Kidney epithelial cell (primary cell): ENCODE data around the gene PIK3R1. TPM values are rescaled to one million over a fixed set of nuclear protein-coding genes. Genes with fewer than 3 reads are reported as not detected.

ENCODE experiments used
- DNase-seq: peaks from one replicate; pipeline ENCODE4 v3.0.0-alpha.2; 2010; ENCODE audit warnings: low read depth
- H3K27me3 ChIP-seq: 2 replicates; pipeline ENCODE4 v1.6.0; 2011; ENCODE audit warnings: low read length; ENCODE audit not compliant: control insufficient read depth, insufficient read depth
- H3K36me3 ChIP-seq: 2 replicates; pipeline ENCODE4 v1.5.1; 2011; ENCODE audit warnings: low read length; ENCODE audit not compliant: control insufficient read depth, insufficient read depth
- H3K4me3 ChIP-seq: 2 replicates; pipeline ENCODE4 v1.5.1; 2011; ENCODE audit warnings: low read depth, mild to moderate bottlenecking, control low read depth, low read length
- CTCF ChIP-seq: IDR thresholded peaks from 2 replicates; pipeline ENCODE4 v1.5.1; 2011; ENCODE audit warnings: mild to moderate bottlenecking, moderate library complexity, low read length, control low read depth, inconsistent platforms; ENCODE audit not compliant: insufficient read depth, poor library complexity, severe bottlenecking
- total RNA-seq: library from RNA; depleted of rRNA; stranded (reverse); fragments of >200 nt; gene quantifications from 2 replicates; pipeline ENCODE4 v1.2.3, GENCODE V29; 2015

PIK3R1 gene
- total RNA-seq, 1 donor from 2014 or later, result 21.1 TPM

GRCh38 chr5:68335075-68335474, 119.5 kb downstream of the PIK3R1 start:
- H3K27me3 ChIP-seq, result no peaks in the 10 kb centered on the region
- no peak overlapping the region for H3K4me3 ChIP-seq
- no peak for TF ChIP-seq CTCF
- H3K36me3 ChIP-seq, result no peaks in the 10 kb centered on the region
- DNase-seq, result no peak

GRCh38 chr5:68336200-68336599, 120.6 kb downstream of the PIK3R1 start:
- TF ChIP-seq CTCF, result no peak
- H3K4me3 ChIP-seq, result no peak overlapping the region
- no peaks in the 10 kb centered on the region for H3K27me3 ChIP-seq
- no peaks in the 10 kb centered on the region for H3K36me3 ChIP-seq
- DNase-seq, result no peak

DNA sequence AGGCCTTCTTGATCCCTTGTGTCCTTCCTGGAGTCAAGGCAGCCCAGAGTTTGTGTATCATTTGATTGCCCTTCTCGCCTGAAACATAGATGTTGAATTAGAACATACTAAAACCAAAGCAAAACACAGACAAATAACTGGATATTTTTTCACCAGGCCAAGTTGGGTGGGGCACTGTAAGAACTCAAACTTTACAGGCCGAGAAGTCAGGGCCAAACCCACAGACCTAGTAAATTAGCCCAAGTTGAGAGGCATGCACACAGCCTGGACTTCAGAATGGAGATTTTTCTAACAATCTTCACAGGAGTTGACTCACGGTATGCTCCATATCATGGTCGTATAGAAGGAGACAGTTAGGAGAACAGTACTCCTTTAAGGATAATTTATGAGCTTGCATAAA, 121.7 kb downstream of the PIK3R1 start:
- H3K4me3 ChIP-seq, result no peak overlapping the region
- no peak for DNase-seq
- H3K27me3 ChIP-seq, result no peaks in the 10 kb centered on the region
- no peak for TF ChIP-seq CTCF
- H3K36me3 ChIP-seq, result no peaks in the 10 kb centered on the region

DNA sequence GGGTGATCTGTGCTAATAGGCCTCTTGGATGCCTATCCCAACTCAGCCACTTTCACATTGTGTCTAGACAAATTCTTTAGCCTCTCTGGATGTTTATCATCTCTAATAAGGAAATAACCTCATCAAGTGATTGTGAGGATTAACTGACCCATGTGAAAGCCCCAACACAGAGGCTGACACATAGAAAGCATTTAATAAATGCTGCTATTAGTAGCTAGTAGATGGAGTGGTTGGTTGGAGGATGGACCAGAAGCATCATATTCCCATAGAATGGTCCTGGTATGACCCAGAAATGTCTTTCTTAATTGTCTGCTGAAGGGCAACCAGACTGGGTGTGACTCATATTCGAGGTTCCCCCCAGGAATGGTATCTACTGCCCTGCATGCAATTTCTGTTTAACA, 124.4 kb downstream of the PIK3R1 start:
- Histone ChIP-seq H3K36me3 (no peaks in the 10 kb centered on the region), H3K27me3 (no peaks in the 10 kb centered on the region), H3K4me3 (no peak overlapping the region)
- no peak for DNase-seq
- no peak for TF ChIP-seq CTCF

DNA sequence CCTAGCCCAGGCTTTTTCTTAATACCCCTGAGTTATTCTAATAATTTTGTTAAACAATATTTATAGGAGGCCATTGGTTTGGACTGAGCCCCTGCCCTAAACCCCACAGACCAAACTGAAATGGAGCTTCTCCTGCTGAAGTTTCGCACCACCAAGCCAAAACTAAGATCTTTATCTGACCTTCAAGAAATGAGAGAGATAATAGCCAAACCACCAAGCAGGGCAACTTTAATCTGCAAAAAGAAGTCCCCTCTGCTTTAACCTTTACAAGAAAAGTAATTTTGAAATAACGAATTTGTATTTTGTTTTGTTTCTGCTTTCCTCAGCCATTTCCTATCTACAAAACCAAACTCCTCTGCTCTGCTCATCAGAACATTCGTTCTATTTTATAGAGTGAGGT, 125.5 kb downstream of the PIK3R1 start:
- TF ChIP-seq CTCF, result no peak
- no peak for DNase-seq
- Histone ChIP-seq H3K36me3 (no peaks in the 10 kb centered on the region), H3K27me3 (no peaks in the 10 kb centered on the region), H3K4me3 (no peak overlapping the region)

GRCh38 chr5:68342693-68343092, 127.1 kb downstream of the PIK3R1 start:
- H3K36me3 ChIP-seq, result no peaks in the 10 kb centered on the region
- no peaks in the 10 kb centered on the region for H3K27me3 ChIP-seq
- H3K4me3 ChIP-seq, result no peak overlapping the region
- no peak for TF ChIP-seq CTCF
- DNase-seq, result no peak
